Activated T-cell treated with anti-CD3 and anti-CD28 coated beads, Interleukin-2, amount 50 U/mL, for 48 hours (primary cell): ENCODE results near the gene MYMX.

Experiments used
- DNase-seq, 2 experiments: peaks; one replicate each; pipeline ENCODE4 v3.0.0-alpha.2; 2020

Gene MYMX

GRCh38 chr6:44253307-44254101 lies 36.8 kb downstream of the MYMX start:
- peak; percentile 73 to 77 for DNase-seq

- peak; percentile 76 to 79 for DNase-seq
Measured at GRCh38 chr6:44254191-44255104, 37.7 kb downstream of the MYMX start.

- no peak for DNase-seq
Measured at GRCh38 chr6:44255105-44255808, 38.5 kb downstream of the MYMX start.

- DNase-seq, result peak; percentile 59 to 63
Measured at GRCh38 chr6:44255871-44256774, 39.4 kb downstream of the MYMX start.

- no peak for DNase-seq
Measured at GRCh38 chr6:44256775-44257024, 40.0 kb downstream of the MYMX start.

- DNase-seq, result peak; percentile 73 to 81
Measured at GRCh38 chr6:44257025-44257752, 40.5 kb downstream of the MYMX start, which contains the start of gene SLC35B2. Gene SLC35B2, minus strand, starts transcription at chr6:44257528. Its CDS starts 118 bp downstream, at chr6:44257410.

- DNase-seq, result no peak
Measured at GRCh38 chr6:44257753-44258324, 41.1 kb downstream of the MYMX start.

- DNase-seq, result no peak
Measured at GRCh38 chr6:44258325-44258863, 41.7 kb downstream of the MYMX start.

- DNase-seq, result no peak
Measured at GRCh38 chr6:44258921-44259320, 42.2 kb downstream of the MYMX start.

- no peak for DNase-seq
Measured at GRCh38 chr6:44260011-44260410, 43.3 kb downstream of the MYMX start.

- DNase-seq, result no peak
Measured at GRCh38 chr6:44260451-44261297, 43.9 kb downstream of the MYMX start.

- no peak for DNase-seq
Measured at GRCh38 chr6:44261581-44261980, 44.9 kb downstream of the MYMX start.

GRCh38 chr6:44262467-44263353 lies 46.0 kb downstream of the MYMX start:
- DNase-seq, result no peak

- peak in 1 of 2 experiments; percentile 54 for DNase-seq
Measured at GRCh38 chr6:44263354-44264100, 46.8 kb downstream of the MYMX start.

GRCh38 chr6:44264154-44265006 lies 47.7 kb downstream of the MYMX start:
- DNase-seq, result peak; percentile 58 to 64

GRCh38 chr6:44265007-44265721 lies 48.4 kb downstream of the MYMX start, which contains the start of gene NFKBIE:
Gene NFKBIE, minus strand, starts transcription at chr6:44265551. Its CDS starts 205 bp downstream, at chr6:44265346.
- peak; percentile 98 to 99 for DNase-seq
